Measurements from ENCODE around the gene PAH. TPM values are rescaled to one million over a fixed set of nuclear protein-coding genes. Genes with fewer than 3 reads are reported as not detected.

Gene PAH
- total and polyA plus RNA-seq, 2 of the 8 experiments (the other 6 are each of a cell fraction or from before 2014, with no cell fraction given), result 3.9 to 9.0 TPM

DNA sequence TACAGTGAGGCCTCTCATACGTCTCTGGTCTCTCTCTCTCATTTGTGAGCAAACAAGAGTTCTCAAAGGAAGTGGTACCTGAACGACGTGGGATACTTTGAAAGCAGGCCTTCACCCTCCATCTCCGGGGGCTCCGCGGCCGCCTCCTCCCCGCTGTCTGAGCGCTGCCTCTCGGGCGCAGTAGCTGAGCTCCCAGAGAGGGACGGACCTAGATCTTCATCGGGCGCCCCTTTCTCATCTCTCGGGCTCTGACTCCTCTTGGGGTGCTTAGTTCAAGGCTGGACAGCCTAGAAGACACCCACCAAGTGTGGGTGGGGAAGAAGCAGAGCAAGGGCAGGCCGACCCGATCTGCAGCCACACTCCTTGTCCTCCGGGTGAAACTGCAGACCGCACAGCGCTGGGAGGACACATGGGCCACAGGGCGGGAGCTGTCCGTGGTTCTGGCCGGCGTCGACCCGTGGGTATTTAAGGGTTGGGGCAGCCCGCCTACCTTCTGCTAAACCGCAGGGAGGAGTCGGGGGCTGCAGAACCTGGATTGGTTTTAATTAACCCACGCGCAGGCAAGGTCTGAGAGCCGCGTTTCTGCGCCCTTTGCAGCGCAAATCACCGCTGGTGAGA is 92.7 kb downstream of the PAH start:
- no peak overlapping the region for H4K5ac ChIP-seq (ENCODE audit: insufficient read length, low read depth, low read length)
- H3K56ac ChIP-seq (replicated peaks; ENCODE audit: insufficient read length, low read depth, low read length), result no peak overlapping the region
- H3K4me2 ChIP-seq (ENCODE audit: insufficient read depth in 1 of 2, low read depth in 2 of 2, low read length in 2 of 2), result peak overlapping the region; percentile 71 to 87
- no peak overlapping the region for H3K4ac ChIP-seq (replicated peaks; ENCODE audit: insufficient read length, low read depth, low read length)
- H3K4me3 ChIP-seq (ENCODE audit: extremely low read depth in 1 of 4, insufficient read depth in 2 of 4, low read depth in 3 of 4, low read length in 4 of 4), result peak overlapping the region; percentile 15 to 51 (median 34); a peak in 5 of 8 replicates
- no peak overlapping the region for H2BK12ac ChIP-seq (ENCODE audit: low read depth, low read length)
- H3K23me2 ChIP-seq (ENCODE audit: low read depth, low read length), result peaks cover 2% of the 10 kb centered on the region; the same call in 1 of the 2 replicates
- H2BK120ac ChIP-seq (replicated peaks; ENCODE audit: low read depth, low read length), result no peak overlapping the region
- CTCF ChIA-PET (ENCODE audit: partially characterized antibody), result interaction anchor here (0.6 to 1.7 kb wide), 9 partner anchors 8 to 423 kb away, joined by 3 to 7 read pairs (median 4); no protein-coding TSS in a partner anchor
- H2AK5ac ChIP-seq (ENCODE audit: low read depth, low read length), result no peak overlapping the region
- H2BK15ac ChIP-seq (ENCODE audit: low read length), result no peak overlapping the region
- 14% methylated on average over 33 of the region's 36 CpGs; no CpG with 5 or more reads in 1 of the 2 experiments for WGBS, 2 experiments (ENCODE audit: extremely low coverage in 1 of 2, insufficient coverage in 1 of 2, insufficient read length in 1 of 2, insufficient replicate concordance in 2 of 2, low coverage in 1 of 2, low lambda C conversion rate in 2 of 2, missing lambda C conversion rate in 1 of 2)
- no peak overlapping the region; a peak in 1 of 7 replicates for H3K9ac ChIP-seq (replicated peaks in 1 of 4; ENCODE audit: extremely low read depth in 1 of 4, low read depth in 3 of 4, low read length in 3 of 4)
- no peak overlapping the region for H2AFZ ChIP-seq (ENCODE audit: low read length)
- H3K27ac ChIP-seq (ENCODE audit: low read depth, low read length), result no peak overlapping the region
- H3K36me3 ChIP-seq (ENCODE audit: control insufficient read depth in 2 of 4, insufficient read depth in 4 of 4, low read length in 3 of 4), result no peaks in the 10 kb centered on the region
- no peaks in the 10 kb centered on the region for H4K20me1 ChIP-seq (replicated peaks in 1 of 2; ENCODE audit: control insufficient read depth in 1 of 2, insufficient read depth in 2 of 2, low read length in 2 of 2)
- no peak overlapping the region for H3K18ac ChIP-seq (ENCODE audit: extremely low read depth, low read length)
- no peak overlapping the region for H3K14ac ChIP-seq (ENCODE audit: insufficient read length)
- H2BK5ac ChIP-seq (ENCODE audit: low read depth, low read length), result no peak overlapping the region
- H4K91ac ChIP-seq (replicated peaks; ENCODE audit: insufficient read length, low read length), result no peak overlapping the region
- H3K79me2 ChIP-seq (ENCODE audit: control insufficient read depth in 1 of 2, insufficient read depth in 2 of 2, low read length in 2 of 2), result no peaks in the 10 kb centered on the region
- no peaks in the 10 kb centered on the region for H3K79me1 ChIP-seq (ENCODE audit: low read depth, low read length)
- no peak for FAIRE-seq
- peaks cover 0 to 4% (median 2%) of the 10 kb centered on the region in 4 experiments; a peak in 3 of 7 replicates for H3K4me1 ChIP-seq (replicated peaks in 1 of 4; ENCODE audit: control insufficient read depth in 3 of 4, insufficient read depth in 4 of 4, low read length in 3 of 4)
- H4K8ac ChIP-seq (ENCODE audit: extremely low read depth, insufficient read depth, low read length), result peak overlapping the region; percentile 65; the same call in 1 of the 2 replicates
- H3K9me3 ChIP-seq (ENCODE audit: insufficient read depth in 2 of 2, low read depth in 1 of 2, low read length in 1 of 2), result no peaks in the 10 kb centered on the region
- H3K23ac ChIP-seq (ENCODE audit: insufficient read length), result no peak overlapping the region
- H2BK20ac ChIP-seq (ENCODE audit: low read length), result no peak overlapping the region
- POLR2A ChIA-PET (ENCODE audit: partially characterized antibody), result interaction anchor here (1.8 kb wide), 1 partner anchor 8 kb away, joined by 6 read pairs; no protein-coding TSS in a partner anchor
- DNase-seq (ENCODE audit: low read depth in 1 of 2, low spot score in 2 of 2), result peak; percentile 65 to 92
- peaks cover 3 to 19% (median 18%) of the 10 kb centered on the region in 4 experiments for H3K27me3 ChIP-seq (replicated peaks in 1 of 4; ENCODE audit: control insufficient read depth in 3 of 4, extremely low read depth in 1 of 4, insufficient read depth in 3 of 4, low read length in 3 of 4)
- TF ChIP-seq, protein P1, sequence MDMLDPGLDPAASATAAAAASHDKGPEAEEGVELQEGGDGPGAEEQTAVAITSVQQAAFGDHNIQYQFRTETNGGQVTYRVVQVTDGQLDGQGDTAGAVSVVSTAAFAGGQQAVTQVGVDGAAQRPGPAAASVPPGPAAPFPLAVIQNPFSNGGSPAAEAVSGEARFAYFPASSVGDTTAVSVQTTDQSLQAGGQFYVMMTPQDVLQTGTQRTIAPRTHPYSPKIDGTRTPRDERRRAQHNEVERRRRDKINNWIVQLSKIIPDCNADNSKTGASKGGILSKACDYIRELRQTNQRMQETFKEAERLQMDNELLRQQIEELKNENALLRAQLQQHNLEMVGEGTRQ (IDR thresholded peaks at IDR 0.05; ENCODE audit: low read length), result peak; percentile 53
- TF ChIP-seq TAF1 (IDR thresholded peaks at IDR 0.05; ENCODE audit: low read depth, low read length) (no peak), KDM5A (IDR thresholded peaks at IDR 0.05; ENCODE audit: low read length) (no peak), POLR2A (IDR thresholded peaks at IDR 0.05; ENCODE audit: control extremely low read depth in 1 of 2, low read depth in 2 of 2, low read length in 2 of 2) (no peak), NANOG (IDR thresholded peaks at IDR 0.05; ENCODE audit: insufficient read depth, low read depth, low read length, poor library complexity, severe bottlenecking) (no peak), RBBP5 (IDR thresholded peaks at IDR 0.05; ENCODE audit: borderline replicate concordance, low read depth, low read length) (0 out of 2 replicates have a peak, but pooled peaks have one; percentile 66), SP4 (IDR thresholded peaks at IDR 0.05; ENCODE audit: low read length) (no peak), CREB1 (IDR thresholded peaks at IDR 0.05) (peak; percentile 57; the same call in 1 of the 2 replicates)
- TF ChIP-seq, protein P2, sequence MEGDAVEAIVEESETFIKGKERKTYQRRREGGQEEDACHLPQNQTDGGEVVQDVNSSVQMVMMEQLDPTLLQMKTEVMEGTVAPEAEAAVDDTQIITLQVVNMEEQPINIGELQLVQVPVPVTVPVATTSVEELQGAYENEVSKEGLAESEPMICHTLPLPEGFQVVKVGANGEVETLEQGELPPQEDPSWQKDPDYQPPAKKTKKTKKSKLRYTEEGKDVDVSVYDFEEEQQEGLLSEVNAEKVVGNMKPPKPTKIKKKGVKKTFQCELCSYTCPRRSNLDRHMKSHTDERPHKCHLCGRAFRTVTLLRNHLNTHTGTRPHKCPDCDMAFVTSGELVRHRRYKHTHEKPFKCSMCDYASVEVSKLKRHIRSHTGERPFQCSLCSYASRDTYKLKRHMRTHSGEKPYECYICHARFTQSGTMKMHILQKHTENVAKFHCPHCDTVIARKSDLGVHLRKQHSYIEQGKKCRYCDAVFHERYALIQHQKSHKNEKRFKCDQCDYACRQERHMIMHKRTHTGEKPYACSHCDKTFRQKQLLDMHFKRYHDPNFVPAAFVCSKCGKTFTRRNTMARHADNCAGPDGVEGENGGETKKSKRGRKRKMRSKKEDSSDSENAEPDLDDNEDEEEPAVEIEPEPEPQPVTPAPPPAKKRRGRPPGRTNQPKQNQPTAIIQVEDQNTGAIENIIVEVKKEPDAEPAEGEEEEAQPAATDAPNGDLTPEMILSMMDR (IDR thresholded peaks at IDR 0.05; ENCODE audit: control extremely low read depth in 1 of 3, insufficient read depth in 1 of 3, low read depth in 1 of 3, low read length in 3 of 3), result peak in 1 of 3 experiments; percentile 0; a peak in 1 of 4 replicates

All from H1 (cell line).